Esophagus squamous epithelium (tissue), 4 donors: ENCODE data around the gene GRIPAP1.

Experiments used
- POLR2A ChIP-seq, 4 donors: fragments of 450-650 bp; IDR thresholded peaks; one replicate each; pipeline ENCODE4 v1.6.1; 2017; ENCODE audit warnings: antibody characterized with exemption in 4 of 4, mild to moderate bottlenecking in 4 of 4, moderate library complexity in 3 of 4
- TF ChIP-seq, protein P1 (sequence below), 6 experiments: fragments of 450-650 bp in 4 of 6; fragments of 200-600 bp in 2 of 6; sonication (generic) in 2 of 6; IDR thresholded peaks; one replicate each; pipeline ENCODE4 v1.5.1; 2016 to 2019; ENCODE audit warnings: antibody characterized with exemption in 6 of 6, mild to moderate bottlenecking in 4 of 6, moderate library complexity in 4 of 6

DNA sequence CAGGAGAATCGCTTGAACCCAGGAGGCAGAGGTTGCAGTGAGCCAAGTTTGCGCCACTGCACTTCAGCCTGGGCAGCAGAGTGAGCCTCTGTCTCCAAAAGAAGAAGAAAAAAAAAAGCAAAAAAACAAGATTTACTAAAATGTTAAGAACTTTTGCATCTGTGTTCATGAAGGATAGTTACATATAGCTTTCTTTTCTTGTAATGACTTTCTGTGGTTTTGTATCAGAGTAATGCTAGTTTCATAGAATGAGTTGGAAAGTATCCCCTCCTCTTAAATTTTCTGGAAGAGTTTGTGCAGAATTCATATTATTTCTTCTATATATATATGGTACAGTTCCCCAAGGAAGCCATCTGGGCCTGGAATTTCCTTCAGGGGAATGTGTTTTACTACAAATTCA lies 17.0 kb upstream of the GRIPAP1 start:
- TF ChIP-seq, protein P1, sequence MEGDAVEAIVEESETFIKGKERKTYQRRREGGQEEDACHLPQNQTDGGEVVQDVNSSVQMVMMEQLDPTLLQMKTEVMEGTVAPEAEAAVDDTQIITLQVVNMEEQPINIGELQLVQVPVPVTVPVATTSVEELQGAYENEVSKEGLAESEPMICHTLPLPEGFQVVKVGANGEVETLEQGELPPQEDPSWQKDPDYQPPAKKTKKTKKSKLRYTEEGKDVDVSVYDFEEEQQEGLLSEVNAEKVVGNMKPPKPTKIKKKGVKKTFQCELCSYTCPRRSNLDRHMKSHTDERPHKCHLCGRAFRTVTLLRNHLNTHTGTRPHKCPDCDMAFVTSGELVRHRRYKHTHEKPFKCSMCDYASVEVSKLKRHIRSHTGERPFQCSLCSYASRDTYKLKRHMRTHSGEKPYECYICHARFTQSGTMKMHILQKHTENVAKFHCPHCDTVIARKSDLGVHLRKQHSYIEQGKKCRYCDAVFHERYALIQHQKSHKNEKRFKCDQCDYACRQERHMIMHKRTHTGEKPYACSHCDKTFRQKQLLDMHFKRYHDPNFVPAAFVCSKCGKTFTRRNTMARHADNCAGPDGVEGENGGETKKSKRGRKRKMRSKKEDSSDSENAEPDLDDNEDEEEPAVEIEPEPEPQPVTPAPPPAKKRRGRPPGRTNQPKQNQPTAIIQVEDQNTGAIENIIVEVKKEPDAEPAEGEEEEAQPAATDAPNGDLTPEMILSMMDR (IDR thresholded peaks at IDR 0.05), result no peak
- TF ChIP-seq POLR2A (IDR thresholded peaks at IDR 0.05), result no peak
